Retina (tissue), 1 donor: ENCODE results near the gene PKN3.
"Not testable (repeated sequence)": the region's sequence is repeated elsewhere in the genome, so short reads cannot be mapped to it uniquely, and the experiment has no call there.

Experiments
- DNase-seq: peaks from one replicate; pipeline ENCODE4 v3.0.0-alpha.2; 2016

The PKN3 gene

GRCh38 chr9:128694344-128694743 lies 8.0 kb upstream of the PKN3 start:
- no peak for DNase-seq

- DNase-seq = no peak
Measured at GRCh38 chr9:128696923-128697707, 5.2 kb upstream of the PKN3 start.

GRCh38 chr9:128699096-128699795 lies 3.1 kb upstream of the PKN3 start:
- DNase-seq = not testable (repeated sequence)

GRCh38 chr9:128701227-128701854 lies 962 bp upstream of the PKN3 start:
- no peak for DNase-seq

GRCh38 chr9:128702949-128703615 lies 779 bp downstream of the PKN3 start:
- DNase-seq = peak; percentile 63

GRCh38 chr9:128703616-128704355 lies 1.5 kb downstream of the PKN3 start:
- DNase-seq = no peak

- no peak for DNase-seq
Measured at GRCh38 chr9:128704356-128704670, 2.0 kb downstream of the PKN3 start.

GRCh38 chr9:128705051-128705965 lies 3.0 kb downstream of the PKN3 start:
- no peak for DNase-seq

- no peak for DNase-seq
Measured at GRCh38 chr9:128706045-128706444, 3.7 kb downstream of the PKN3 start.

GRCh38 chr9:128706671-128707381 lies 4.5 kb downstream of the PKN3 start:
- DNase-seq = no peak

- no peak for DNase-seq
Measured at GRCh38 chr9:128707446-128707845, 5.1 kb downstream of the PKN3 start.

GRCh38 chr9:128712451-128713410 lies 10.4 kb downstream of the PKN3 start:
- DNase-seq = no peak

GRCh38 chr9:128713411-128713780 lies 11.1 kb downstream of the PKN3 start:
- no peak for DNase-seq

- DNase-seq = no peak
Measured at GRCh38 chr9:128713941-128714573, 11.8 kb downstream of the PKN3 start.

GRCh38 chr9:128714586-128715435 lies 12.5 kb downstream of the PKN3 start:
- no peak for DNase-seq

GRCh38 chr9:128715436-128715750 lies 13.1 kb downstream of the PKN3 start:
- no peak for DNase-seq

GRCh38 chr9:128716581-128717254 lies 14.4 kb downstream of the PKN3 start:
- no peak for DNase-seq

- no peak for DNase-seq
Measured at GRCh38 chr9:128718047-128718446, 15.7 kb downstream of the PKN3 start.
